GM21423 (cell line): ENCODE data around the gene SVEP1.
A peak's percentile ranks its signal among the peaks of the same experiment; 100 is the strongest.
"Not testable (repeated sequence)": the region's sequence is repeated elsewhere in the genome, so short reads cannot be mapped to it uniquely, and the experiment has no call there.

Source experiments
- ATAC-seq: cut with Tn5 transposase; IDR thresholded peaks from one replicate; pipeline ENCODE4 v1.9.1; 2021; ENCODE audit warnings: mild to moderate bottlenecking, moderate library complexity; ENCODE audit not compliant: unreplicated experiment

SVEP1 gene

DNA sequence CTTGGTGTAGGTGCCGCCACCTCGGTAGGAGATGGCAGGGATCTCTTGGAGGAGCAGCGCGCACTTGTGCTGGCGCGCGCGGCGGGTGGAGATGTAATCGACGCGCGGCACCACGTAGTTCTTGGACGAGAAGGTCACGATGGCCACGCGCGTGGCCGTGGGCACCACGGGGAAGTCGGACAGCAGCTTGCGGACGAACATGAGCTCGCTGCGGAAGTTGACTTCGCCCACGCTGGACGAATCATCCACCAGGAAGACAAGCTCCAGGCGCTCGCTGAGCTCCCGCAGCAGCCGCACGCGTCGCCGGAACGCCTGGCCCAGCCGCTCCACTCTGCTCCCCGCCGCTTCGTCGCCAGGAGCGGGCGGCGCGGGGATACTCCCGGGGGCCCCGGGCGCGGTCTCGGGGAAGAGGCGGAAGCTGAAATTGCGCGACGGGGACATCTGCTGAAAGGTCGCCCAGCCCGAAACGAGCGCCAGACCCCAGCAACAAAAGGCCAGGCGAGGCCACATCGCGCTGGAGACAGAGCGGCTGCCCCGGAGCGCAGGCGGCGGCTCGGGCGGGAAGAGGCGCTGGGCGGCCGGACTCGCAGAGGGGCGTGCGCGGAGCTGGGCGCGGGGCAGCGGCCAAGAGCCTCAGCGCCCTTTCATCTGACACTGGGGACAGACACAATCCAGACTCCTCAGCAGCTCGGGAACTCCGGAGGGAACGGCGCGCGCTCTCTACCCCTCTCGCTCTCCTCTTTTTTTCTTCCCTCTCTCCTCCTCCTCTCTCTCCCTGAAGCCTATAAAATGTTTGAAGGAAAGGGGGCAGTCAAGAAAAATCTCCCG is at the start of gene SVEP1:
Gene SVEP1 (minus strand): TSS at position 708 of the 828 bp plus-strand sequence. CDS start 198 bp downstream, at position 510.
- ATAC-seq, result no peak

DNA sequence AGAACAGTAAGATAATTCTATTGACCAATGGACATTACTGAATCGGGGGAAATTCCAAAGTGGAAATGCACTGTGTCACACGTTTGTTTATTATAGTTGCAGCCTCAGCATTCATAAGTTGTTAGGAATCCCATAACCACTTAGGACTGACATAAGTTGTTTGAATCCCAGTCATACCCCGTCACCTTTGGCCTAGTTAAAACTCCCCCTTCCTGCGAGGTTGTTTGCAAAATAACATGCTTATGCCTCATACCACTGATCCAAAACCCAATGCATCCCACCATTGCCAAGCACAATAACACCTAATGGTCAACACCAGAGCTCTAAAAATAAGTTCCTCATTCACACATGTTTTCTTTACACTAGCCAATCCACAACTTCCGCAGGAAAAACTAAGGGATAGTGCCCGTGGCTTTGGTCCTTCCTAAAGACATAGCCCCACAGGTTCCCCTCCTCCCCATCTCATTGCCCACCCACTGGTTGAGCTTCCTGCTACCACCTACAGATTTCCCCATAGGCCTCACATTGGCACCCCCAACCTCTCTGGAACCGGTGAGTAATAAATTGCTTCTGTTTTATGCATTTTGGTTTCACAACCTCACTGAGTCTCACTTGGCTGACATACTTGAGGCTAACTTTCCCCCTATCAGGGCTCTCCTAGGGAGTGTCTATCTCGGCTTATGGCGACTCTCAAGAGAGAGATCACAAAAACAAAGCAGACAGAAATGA is 46.7 kb upstream of the SVEP1 start:
- peak; percentile 93 for ATAC-seq

DNA sequence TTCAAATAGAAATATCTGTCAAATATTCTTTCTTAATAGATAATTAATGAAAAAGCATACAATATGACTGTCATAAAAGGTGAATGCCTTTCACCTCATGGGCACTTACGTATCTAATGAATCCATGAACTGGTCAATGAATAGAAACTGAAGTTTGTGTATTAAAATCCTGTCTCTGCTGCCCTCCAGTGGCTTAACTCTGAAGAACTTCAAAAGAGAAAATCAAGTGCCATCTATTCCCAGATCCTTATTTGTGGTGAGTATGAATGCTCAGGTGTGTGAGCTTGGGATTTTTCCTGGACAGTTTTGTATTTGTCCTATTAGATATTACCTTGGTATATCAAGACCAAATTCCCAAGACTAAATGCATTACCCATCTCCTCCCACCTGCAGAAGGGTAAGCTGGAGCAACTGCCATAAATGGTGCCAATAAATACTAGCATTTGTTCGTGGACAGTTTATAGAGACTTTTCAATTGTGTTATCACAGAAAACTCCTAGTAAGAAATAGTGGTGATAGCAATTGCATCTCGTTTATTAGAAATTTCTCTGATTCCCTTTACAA is 44.0 kb upstream of the SVEP1 start:
- peak; percentile 40 for ATAC-seq

DNA sequence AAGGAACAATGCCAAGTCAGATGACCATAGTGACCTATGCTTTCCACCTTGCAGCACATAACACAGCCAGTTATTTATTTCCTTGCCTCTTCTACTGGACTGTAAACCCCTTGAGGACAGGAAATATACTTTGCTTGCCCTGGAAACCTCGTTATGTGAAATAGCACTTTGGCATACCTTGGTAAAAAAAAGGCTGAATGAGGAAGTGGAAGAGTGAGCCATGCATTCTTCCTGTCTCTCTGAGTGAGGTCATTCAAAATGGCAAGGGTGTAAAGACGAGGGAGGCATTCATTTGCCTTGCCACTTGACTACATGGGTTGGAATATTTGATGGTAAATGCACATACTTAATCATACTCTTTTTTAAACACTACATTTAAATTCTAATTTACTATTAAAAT is 42.8 kb upstream of the SVEP1 start:
- no peak for ATAC-seq

DNA sequence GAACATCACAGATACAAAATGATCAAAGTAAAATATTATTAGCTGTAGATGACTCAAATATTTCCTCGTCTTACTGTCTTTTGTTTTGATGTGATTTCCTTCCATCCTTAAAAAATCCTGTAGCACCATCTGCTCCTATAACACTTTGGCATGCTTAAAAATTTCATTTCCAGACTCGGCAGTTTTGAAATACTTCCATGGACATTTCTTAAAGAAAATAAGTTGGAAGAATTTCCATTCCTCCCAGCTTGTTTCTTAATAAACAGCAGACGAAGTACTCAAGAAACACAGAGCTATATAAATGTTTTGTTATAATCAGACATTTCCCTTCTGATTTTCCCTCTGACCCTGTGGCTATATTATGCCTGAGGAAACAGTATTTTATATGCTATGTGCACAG is 41.2 kb upstream of the SVEP1 start:
- ATAC-seq, result no peak

DNA sequence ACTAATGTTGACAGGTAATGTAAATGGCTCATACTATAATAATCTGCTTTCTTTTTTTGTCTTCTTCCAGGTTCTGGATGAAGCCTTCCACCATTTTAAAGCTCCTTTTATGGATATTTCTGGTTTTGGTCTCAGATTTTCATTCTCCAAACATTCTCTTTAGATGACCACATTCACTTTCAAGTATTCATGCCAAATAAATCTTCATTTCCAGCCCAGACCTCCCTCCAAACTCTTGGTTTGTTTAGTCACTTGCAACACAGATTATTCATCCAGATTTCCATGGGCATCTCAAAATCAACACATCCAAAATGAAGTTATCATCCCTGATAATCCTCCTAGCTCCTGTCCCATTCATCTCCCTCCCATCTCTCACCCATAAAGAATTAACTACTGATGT is 40.3 kb upstream of the SVEP1 start:
- ATAC-seq, result no peak

DNA sequence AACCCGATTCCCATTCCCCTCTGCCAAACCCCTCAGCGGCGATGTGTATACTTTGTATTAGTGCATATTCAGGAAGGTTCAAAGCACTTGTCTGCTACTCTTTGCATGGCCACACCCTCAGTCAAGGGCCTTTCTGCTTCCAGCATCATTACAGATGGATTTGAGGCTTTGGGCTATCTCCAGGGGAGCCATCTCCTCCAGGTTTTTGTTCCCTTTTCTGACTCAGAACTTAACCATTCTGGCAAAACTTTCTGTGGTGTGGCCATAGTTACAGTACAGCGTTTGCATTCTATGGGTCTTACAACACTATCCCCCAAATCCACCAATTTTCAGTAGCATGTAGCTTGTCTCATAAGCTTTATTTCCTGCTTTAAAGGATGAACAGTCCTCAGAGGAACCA is 36.0 kb upstream of the SVEP1 start:
- no peak for ATAC-seq

DNA sequence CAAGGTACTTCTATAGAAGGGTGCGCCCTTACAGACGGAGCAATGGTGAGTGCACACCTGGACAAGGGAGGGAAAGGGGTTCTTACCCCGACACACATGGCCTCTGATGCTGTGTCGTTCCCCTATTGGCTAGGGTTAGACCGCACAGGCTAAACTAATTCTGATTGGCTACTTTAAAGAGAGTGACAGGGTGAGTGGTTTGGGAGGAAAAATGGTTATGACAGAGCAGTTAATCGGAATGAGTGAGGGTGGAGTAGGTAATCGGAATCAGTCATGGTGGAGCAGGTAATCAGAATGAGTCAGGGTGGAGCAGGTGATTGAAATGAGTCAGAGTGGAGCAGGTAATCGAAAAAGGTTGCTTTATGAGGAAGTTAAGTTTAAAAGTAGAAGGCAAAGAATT is 35.0 kb upstream of the SVEP1 start:
- ATAC-seq, result not testable (repeated sequence)

DNA sequence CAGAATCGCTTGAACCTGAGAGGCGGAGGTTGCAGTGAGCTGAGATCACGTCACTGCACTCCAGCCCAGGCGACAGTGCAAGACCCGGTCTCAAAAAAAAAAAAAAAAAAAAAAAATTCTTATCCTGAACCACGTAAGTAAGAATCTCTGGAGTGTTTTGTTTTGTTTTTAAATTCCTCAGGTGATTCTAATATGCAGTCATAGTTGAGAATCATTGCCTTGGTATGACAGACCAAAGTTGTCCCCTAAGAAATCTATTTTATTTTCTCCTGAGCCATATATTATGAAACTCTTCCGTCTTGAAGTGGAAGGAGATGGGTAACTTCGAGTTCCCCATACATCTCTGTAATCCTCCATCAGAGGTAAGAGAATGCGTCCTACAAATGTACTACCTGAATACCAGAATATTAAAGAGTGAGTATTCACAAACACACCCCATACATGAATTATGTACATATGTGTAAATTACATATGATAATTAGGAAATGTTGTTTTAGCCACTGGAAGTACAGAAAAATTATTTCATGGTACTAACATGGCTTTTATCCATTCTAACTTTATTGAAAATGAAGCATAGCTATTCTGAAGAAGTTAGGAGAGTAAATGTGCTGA is 26.7 kb upstream of the SVEP1 start:
- no peak for ATAC-seq

DNA sequence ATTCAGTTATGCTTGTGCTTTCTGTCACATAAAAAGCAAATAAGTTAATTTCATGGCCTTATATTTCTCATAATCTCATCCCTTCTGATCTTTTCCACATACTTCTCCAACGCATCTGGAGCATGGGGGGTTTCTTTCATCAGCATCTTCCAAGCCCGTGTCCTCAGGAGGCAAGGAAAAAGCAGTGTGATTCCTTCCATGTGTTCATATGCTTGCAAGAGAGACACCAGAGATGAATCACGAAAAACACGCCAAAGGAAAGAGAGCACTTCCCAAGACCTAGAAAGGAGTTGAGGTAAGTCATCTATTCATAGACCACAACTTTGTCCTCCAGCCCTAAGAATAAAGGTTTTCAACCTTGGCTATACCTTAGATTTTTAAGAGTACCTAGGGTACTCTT is 26.0 kb upstream of the SVEP1 start:
- no peak for ATAC-seq

DNA sequence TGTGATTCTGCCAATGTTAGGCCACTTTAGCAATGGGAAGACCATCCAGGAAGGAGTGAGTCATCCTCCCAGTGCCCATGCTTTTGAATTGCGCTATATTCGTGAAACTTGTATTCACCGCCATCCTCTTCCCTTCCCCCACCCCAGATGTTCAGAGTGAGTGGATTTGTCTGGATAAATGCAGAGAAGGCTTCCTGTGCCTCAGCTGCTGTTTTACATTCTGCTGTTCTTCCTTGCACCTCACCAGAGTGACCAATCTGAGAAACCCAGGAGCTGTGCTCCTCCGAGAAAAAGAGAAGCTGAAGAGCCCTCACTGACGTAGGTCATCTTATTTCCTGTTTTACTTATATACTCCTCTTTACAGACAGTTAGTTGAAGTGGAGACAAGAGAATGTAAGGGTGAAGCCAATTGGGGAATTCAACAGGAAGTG is 24.6 kb upstream of the SVEP1 start:
- ATAC-seq, result no peak

DNA sequence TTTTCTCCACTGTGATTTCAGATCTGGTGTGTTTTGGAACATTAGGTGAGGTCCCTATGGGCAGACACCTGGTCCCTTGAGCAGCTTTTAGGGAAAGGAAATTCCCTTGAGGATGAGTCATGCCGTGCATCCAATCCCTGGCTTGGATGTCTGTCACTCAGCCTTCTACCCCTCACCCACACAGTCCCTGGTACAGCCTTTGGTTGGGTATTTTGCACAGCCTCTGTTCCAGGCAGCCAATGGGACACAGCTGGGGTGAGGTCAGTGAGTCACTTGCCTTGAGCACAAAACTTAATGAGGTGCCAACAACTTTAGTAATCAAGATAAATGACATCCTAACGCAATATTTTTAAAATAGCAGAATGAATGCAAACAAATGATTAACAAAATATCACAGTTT is 22.7 kb upstream of the SVEP1 start:
- ATAC-seq, result no peak

DNA sequence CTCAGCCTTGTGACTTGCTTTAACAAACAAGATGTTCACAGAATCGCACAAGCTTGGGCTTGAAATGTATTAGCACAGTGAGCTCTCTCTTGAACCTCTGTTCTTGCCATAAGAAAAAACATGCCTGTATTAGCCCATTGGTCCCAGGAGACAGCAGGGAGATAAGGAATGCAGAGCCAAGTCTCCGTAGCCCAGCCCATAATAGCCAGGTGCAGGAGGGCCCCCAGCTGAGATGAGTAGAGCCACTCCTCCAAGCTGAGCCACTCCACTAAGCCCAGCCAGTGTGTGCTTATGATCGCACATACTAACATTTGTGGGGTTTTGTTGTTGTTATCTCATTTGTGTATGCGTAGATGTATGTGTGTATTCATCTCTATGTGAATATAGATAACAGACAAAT is 21.6 kb upstream of the SVEP1 start:
- no peak for ATAC-seq

DNA sequence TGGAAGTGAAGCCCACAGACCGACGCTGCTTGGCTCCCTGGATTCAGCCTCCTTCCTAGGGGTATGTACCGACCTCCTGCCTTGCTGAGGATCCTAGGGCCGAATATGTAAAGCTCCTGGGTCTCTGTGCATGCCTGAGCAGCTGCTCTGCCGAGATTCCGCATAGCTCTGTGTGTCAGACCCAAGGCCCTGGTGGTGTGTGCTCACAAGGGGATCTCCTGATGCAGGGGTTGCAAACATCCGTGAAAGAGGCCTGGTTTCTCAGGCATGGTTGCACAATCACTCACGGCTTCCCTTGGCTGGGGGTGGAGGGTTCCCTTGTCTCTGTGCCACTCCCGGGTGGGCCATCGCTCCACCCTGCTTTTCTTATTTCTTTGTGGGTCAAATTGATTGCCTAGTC is 19.9 kb upstream of the SVEP1 start:
- ATAC-seq, result no peak

DNA sequence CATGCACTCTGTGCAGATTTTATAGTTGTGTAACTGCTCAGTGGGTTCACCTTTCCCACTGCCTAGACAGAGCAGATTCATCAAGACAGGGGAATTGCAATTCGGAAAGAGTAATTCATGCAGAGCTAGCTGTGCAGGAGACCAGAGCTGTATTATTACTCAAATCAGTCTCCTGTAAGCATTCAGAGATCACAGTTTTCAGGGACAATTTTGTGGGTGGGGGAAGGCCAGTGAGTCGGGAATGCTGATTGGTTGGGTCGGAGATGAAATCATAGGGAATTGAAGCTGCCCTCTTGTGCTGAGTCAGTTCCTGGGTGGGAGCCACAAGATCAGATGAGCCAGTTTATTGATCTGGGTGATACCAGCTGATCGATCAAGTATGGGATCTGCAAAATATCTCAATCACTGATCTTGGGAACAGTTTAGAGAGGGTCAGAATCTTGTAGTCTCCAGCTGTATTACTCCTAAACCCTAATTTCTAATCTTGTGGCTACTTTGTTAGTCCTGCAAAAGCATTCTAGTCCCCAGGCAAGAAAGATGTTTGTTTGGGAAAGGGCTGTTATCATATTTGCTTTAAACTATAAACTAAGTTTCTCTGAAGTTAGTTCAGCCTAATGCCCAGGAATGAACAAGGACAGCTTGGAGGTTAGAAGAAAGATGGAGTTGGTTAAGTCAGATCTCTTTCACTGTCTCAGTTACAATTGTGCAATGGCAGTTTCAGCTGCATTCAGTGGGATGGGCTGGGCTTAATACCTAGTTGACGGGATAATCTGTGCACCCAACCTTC is 12.7 kb upstream of the SVEP1 start:
- no peak for ATAC-seq

DNA sequence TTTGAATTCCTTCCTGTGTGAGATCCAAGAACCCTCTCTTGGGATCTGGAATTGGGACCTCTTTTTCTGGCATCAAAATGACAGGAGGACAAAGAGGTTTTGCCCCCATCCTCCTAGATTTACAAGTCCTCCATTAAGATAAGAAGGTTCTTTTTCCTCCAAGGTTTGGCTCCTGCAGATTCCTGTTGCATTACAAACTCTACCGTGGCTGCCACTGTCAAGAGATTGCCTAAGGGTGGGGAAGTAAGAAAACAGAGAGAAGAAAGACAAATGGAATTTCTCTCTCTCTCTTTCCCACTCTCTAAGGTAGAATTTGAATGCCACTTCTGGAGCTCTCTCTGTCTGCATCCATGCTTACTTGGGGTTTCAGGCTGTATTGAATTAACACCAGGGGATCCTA is 12.0 kb upstream of the SVEP1 start:
- ATAC-seq, result no peak

DNA sequence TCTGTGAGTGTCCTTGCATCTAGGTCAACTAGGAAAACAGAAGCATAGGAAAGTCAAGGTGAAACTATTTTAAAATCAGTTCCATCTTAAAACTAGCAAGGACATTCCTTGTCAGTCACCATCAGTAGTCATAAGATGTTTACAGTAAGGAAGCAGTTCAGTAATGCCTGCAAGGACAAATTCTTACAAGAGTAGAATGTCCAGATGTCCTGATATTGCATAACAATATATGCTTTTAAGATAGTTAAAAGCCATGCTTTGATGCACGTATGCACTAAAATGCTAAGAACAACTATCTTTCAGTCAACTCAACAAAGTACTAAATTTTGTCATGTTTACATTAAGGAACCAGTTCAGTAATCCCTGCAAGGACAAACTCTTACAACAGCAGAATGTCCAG is 11.3 kb upstream of the SVEP1 start:
- ATAC-seq, result no peak

DNA sequence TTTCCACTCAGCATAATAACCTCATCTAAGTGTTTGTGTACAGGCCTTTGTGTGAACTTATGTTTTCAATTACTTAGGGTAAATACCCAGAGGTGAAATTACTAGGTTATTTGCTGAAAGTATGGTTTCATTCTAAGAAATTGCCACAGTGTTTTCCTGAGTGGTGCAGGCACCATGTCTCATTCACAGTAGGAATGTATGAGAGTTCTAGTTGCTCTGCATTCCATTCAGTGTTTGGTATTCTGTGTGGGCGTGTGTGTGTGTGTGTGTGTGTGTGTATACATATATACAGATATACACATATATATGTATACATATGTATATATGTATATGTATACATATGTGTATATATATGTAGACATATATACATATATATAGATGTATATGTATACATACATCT is 8.8 kb upstream of the SVEP1 start:
- no peak for ATAC-seq

DNA sequence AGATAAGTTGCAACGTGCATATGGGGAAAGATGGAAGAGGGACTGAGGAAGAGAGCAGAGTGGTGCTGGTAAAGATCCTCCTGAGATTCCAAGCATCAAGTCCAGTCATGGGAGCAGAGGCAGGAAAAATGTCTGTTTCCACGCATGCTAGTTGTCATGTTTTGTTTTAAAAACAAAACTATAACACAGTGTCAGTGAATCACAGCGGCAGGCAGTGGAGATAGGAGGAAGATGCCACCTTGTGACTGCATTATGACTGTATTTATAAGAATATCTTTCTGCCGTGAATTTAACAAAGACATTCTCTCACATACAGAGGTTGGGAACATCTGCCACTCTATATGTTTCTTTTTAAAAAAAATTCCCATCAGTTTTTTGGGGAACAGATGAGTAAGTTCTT is 3.7 kb upstream of the SVEP1 start:
- no peak for ATAC-seq

DNA sequence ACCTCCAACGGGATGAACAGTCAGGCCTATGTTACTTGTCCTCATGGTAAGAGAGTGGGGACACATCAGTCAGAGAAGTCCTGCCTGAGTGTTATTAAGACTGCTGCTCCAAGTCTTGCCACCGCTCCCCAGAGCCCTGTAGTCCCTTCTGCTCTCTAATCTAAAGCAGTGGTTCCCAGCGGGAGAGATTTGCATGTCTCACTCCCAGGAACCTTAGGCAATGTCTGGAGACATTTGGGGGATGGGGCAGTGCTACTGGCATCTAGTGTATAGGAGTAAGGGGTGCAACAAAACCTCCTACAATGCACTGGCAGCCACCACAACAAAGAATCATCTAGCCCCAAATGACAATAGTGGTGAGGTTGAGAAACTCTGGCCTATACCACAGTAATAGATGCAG is 2.6 kb upstream of the SVEP1 start:
- no peak for ATAC-seq

DNA sequence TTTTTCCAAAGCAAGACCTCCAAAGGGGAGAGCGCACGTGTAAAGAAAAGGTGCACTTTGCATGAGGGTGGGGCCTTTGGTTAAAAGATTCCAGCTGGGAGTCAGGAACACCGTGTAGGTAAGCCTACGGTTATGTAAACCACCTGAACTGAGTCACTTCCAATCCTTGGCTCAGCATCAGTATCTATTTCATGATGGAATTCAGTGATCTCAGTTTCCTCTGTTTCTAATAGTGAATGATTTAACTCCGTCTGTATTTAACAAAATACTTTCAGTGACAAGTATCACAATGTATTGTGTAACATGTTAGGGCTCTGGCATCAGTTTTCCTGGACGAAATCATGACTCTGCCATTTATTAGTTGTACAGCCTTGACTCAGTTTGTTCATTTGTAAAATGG is 1.3 kb upstream of the SVEP1 start:
- ATAC-seq, result no peak
